Endodermal cell (in vitro differentiated cells): ENCODE data around the gene XXYLT1. TPM values are rescaled to one million over a fixed set of nuclear protein-coding genes. Genes with fewer than 3 reads are reported as not detected.

Experiments
- DNase-seq: peaks from one replicate; pipeline ENCODE4 v3.0.0-alpha.2; 2017
- H3K27ac ChIP-seq: 2 replicates; pipeline ENCODE4 v1.5.1; 2013; ENCODE audit warnings: mild to moderate bottlenecking, low read depth, low read length, moderate library complexity
- H3K27me3 ChIP-seq: 2 replicates; pipeline ENCODE4 v1.6.1; 2013; ENCODE audit warnings: mild to moderate bottlenecking, low read length, moderate library complexity; ENCODE audit not compliant: insufficient read depth, control insufficient read depth, poor library complexity, severe bottlenecking
- H3K36me3 ChIP-seq: 2 replicates; pipeline ENCODE4 v1.7.0; 2013; ENCODE audit warnings: mild to moderate bottlenecking, low read length, moderate library complexity; ENCODE audit not compliant: control insufficient read depth, insufficient read depth
- H3K4me1 ChIP-seq: one replicate; pipeline ENCODE4 v1.7.0; 2013; ENCODE audit warnings: low read length; ENCODE audit not compliant: control insufficient read depth, insufficient read depth
- H3K4me3 ChIP-seq: 2 replicates; pipeline ENCODE4 v1.5.1; 2013; ENCODE audit warnings: mild to moderate bottlenecking, low read length, moderate library complexity
- H3K9ac ChIP-seq: 2 replicates; pipeline ENCODE4 v1.6.1; 2013; ENCODE audit warnings: mild to moderate bottlenecking, low read length, moderate library complexity; ENCODE audit not compliant: poor library complexity, severe bottlenecking; ENCODE audit errors: extremely low read depth
- H3K9me3 ChIP-seq: 2 replicates; pipeline ENCODE4 v1.6.1; 2013; ENCODE audit warnings: mild to moderate bottlenecking, low read length, moderate library complexity; ENCODE audit not compliant: control insufficient read depth
- H3K27ac Mint-ChIP-seq: 2 replicates; pipeline ENCODE4 v1.8.0; 2020; ENCODE audit warnings: mixed read lengths
- H3K27me3 Mint-ChIP-seq: 2 replicates; pipeline ENCODE4 v1.8.0; 2021; ENCODE audit warnings: mild to moderate bottlenecking, mixed read lengths; ENCODE audit not compliant: insufficient read depth
- H3K36me3 Mint-ChIP-seq: 2 replicates; pipeline ENCODE4 v1.8.0; 2020; ENCODE audit warnings: low read depth, mixed read lengths
- H3K4me1 Mint-ChIP-seq: 2 replicates; pipeline ENCODE4 v1.8.0; 2020; ENCODE audit warnings: mixed read lengths
- H3K4me3 Mint-ChIP-seq: 2 replicates; pipeline ENCODE4 v1.8.0; 2020; ENCODE audit warnings: mild to moderate bottlenecking, moderate library complexity, mixed read lengths
- H3K9me3 Mint-ChIP-seq: 2 replicates; pipeline ENCODE4 v1.8.0; 2020; ENCODE audit warnings: mild to moderate bottlenecking, mixed read lengths
- WGBS, 2 experiments: methylation state at CpG; one replicate each; pipeline versions ENCODE4 v1.1.5 to v1.1.7; 2013; ENCODE audit warnings: missing lambda C conversion rate in 2 of 2, mixed read lengths in 1 of 2; ENCODE audit not compliant: insufficient coverage in 1 of 2, insufficient read length in 1 of 2; 5-methylcytosine and 5-hydroxymethylcytosine counted together
- total RNA-seq, 2 donors: library from RNA; stranded (reverse); fragmentation: NEBNext Ultra II Directional in 1 of 2; extraction: Animal tissue kit (Norgen Biotek cat#: 25700) in 1 of 2; gene quantifications; 2 replicates in 1 of 2; 3 replicates in 1 of 2; pipeline ENCODE4 v1.2.1, GENCODE V29; 2021
- TF ChIP-seq, protein P1 (sequence below): fragments of 200-600 bp; sonication (generic); conservative IDR thresholded peaks from 2 replicates; pipeline ENCODE4 v1.5.0; 2021; ENCODE audit warnings: antibody characterized with exemption, mild to moderate bottlenecking

Gene XXYLT1
- total RNA-seq, 2 donors from 2014 or later, result 35.5 to 38.3 TPM

DNA sequence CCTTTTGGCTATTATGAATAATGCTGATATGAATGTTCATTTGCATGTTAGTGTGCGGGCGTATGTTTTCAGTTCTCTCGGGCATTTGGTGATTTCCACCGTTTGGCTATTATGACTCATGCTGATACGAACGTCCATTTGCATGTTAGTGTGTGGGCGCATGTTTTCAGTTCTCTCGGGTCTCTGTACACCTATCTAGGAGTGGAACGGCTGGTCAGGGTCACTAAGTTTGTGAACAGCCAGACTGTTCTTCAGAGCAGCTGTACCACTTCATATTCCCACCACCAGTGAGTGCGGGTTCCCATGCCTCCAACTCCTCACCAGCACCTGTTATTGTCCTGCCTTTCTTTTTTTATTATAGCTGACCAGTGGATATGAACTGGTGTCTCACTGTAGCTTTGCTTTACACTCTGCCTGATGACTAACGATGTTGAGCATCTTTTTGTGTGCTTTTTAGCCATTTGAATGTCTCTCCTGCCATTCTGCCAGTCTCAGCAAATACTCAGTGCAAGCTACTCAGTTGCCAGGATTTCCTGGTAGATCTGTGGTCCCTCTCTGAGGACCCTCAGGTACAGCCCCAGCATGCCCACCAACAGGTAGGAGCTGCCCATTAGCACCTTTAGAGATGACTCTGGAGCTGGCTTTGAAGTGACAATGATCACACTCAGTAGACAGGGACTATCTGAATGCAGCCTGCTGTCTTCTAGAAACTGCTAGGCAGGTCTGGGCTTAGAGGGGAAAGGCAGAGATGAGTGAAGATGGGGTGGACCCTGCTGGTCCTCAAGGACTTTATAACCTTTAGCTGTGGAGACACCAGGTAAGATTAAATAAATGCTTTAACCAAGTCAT is 141.1 kb downstream of the XXYLT1 start:
- Histone ChIP-seq H3K36me3 (peaks cover 10% of the 10 kb centered on the region), H3K9me3 (no peaks in the 10 kb centered on the region), H3K9ac (no peak overlapping the region), H3K4me1 (no peaks in the 10 kb centered on the region), H3K27ac (no peak overlapping the region), H3K4me3 (no peak overlapping the region), H3K27me3 (no peaks in the 10 kb centered on the region)
- Mint-ChIP-seq H3K9me3 (no peaks in the 10 kb centered on the region), H3K4me1 (peaks cover 6% of the 10 kb centered on the region), H3K27me3 (no peaks in the 10 kb centered on the region), H3K4me3 (no peak overlapping the region), H3K27ac (no peak overlapping the region), H3K36me3 (no peaks in the 10 kb centered on the region)
- no peak for DNase-seq
- TF ChIP-seq, protein P1, sequence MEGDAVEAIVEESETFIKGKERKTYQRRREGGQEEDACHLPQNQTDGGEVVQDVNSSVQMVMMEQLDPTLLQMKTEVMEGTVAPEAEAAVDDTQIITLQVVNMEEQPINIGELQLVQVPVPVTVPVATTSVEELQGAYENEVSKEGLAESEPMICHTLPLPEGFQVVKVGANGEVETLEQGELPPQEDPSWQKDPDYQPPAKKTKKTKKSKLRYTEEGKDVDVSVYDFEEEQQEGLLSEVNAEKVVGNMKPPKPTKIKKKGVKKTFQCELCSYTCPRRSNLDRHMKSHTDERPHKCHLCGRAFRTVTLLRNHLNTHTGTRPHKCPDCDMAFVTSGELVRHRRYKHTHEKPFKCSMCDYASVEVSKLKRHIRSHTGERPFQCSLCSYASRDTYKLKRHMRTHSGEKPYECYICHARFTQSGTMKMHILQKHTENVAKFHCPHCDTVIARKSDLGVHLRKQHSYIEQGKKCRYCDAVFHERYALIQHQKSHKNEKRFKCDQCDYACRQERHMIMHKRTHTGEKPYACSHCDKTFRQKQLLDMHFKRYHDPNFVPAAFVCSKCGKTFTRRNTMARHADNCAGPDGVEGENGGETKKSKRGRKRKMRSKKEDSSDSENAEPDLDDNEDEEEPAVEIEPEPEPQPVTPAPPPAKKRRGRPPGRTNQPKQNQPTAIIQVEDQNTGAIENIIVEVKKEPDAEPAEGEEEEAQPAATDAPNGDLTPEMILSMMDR, result no peak
- 94 to 98% methylated on average over 11 of the region's 11 CpGs for WGBS, 2 experiments

DNA sequence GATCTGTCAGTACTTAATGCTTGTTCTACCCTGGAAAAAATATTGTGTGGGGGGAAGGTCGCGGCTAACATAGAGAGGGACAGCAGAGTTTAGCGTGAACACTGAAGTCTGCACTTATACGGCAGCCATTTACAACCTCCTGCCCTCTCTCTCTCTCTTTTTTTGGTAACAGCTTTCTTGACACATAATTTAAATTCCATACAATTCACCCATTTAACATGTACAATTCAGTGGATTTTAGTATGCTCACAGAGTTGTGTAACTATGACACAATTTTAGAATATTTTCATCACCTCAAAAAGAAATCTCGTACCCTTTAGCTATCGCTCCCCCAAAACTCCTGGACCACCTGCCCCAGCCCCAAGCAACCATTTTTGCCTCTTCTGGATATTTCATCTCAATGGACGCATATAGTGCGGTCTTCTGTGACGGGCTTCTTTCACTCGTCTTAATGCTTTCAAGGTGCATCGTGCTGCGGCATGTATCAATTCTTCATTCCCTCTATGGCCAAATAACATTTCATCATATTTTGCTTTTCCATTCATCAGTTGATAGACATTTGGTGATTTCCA is 141.8 kb downstream of the XXYLT1 start:
- H3K27me3 Mint-ChIP-seq, result no peaks in the 10 kb centered on the region
- 92 to 95% methylated on average over 11 to 12 of the region's 12 CpGs for WGBS, 2 experiments
- no peaks in the 10 kb centered on the region for H3K9me3 Mint-ChIP-seq
- Histone ChIP-seq H3K27me3 (no peaks in the 10 kb centered on the region), H3K9me3 (no peaks in the 10 kb centered on the region), H3K9ac (no peak overlapping the region), H3K27ac (no peak overlapping the region), H3K4me1 (no peaks in the 10 kb centered on the region), H3K4me3 (no peak overlapping the region), H3K36me3 (peaks cover 10% of the 10 kb centered on the region)
- no peak overlapping the region for H3K4me3 Mint-ChIP-seq
- no peaks in the 10 kb centered on the region for H3K36me3 Mint-ChIP-seq
- peaks cover 6% of the 10 kb centered on the region for H3K4me1 Mint-ChIP-seq
- no peak for DNase-seq
- H3K27ac Mint-ChIP-seq, result no peak overlapping the region
- TF ChIP-seq, protein P1, result no peak

DNA sequence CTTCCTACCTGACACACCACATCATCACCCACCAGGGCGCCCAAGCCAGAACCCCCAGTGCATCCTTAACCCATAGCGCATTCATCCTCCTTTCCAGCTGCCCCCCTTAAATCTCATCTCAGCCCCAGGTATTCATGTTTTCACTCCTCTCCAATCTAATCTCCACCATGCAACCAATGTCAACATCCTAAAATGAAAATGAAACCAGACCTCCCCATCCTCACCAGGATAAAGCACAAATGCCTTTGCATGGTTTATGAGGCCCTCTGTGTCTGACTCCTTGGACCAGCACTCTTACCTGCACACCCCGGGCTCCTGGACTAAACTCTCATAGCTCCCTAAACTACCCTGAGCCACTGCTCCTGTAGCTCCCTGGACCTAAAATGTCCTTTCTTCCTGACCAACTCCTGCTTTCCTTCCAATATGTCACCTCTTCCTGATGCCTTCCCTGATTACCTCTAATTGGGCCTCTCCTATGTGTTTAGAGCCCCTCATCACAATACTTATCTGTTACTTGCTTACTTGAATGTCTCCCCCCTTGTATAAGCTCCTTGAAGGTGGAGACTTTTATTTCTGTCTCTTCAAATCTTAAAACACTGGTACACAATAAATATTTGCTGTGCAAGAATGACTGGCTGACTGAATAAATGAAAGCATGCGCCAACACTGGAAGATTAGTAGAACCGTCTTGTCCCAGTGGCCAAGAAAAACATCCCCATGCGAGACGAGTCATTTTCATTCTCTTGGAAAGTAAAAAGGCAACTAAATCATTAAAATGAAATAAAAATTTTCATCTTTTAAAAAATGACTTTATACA is 142.5 kb downstream of the XXYLT1 start:
- no peak for DNase-seq
- no peaks in the 10 kb centered on the region for H3K4me1 ChIP-seq
- H3K4me3 ChIP-seq, result no peak overlapping the region
- H3K9me3 ChIP-seq, result no peaks in the 10 kb centered on the region
- Mint-ChIP-seq H3K27ac (no peak overlapping the region), H3K4me1 (peaks cover 6% of the 10 kb centered on the region), H3K36me3 (no peaks in the 10 kb centered on the region), H3K4me3 (no peak overlapping the region), H3K9me3 (no peaks in the 10 kb centered on the region), H3K27me3 (no peaks in the 10 kb centered on the region)
- peaks cover 10% of the 10 kb centered on the region for H3K36me3 ChIP-seq
- no peak overlapping the region for H3K9ac ChIP-seq
- H3K27ac ChIP-seq, result no peak overlapping the region
- TF ChIP-seq, protein P1, result no peak
- no peaks in the 10 kb centered on the region for H3K27me3 ChIP-seq
- WGBS, 2 experiments, result 95 to 100% methylated on average over 3 to 7 of the region's 7 CpGs
